Stimulated activated CD8-positive, alpha-beta memory T cell treated with anti-CD3 and anti-CD28 coated beads, Interleukin-4, amount 100 ng/mL, for 1 hour (primary cell): ENCODE data around the gene EXD2.
"Not testable (repeated sequence)": the region's sequence is repeated elsewhere in the genome, so short reads cannot be mapped to it uniquely, and the experiment has no call there.

ENCODE experiments used
- DNase-seq, 2 donors: peaks; one replicate each; pipeline ENCODE4 v3.0.0-alpha.2; 2020; ENCODE audit warnings: low read depth in 2 of 2, low spot score in 1 of 2

EXD2 gene, protein sequence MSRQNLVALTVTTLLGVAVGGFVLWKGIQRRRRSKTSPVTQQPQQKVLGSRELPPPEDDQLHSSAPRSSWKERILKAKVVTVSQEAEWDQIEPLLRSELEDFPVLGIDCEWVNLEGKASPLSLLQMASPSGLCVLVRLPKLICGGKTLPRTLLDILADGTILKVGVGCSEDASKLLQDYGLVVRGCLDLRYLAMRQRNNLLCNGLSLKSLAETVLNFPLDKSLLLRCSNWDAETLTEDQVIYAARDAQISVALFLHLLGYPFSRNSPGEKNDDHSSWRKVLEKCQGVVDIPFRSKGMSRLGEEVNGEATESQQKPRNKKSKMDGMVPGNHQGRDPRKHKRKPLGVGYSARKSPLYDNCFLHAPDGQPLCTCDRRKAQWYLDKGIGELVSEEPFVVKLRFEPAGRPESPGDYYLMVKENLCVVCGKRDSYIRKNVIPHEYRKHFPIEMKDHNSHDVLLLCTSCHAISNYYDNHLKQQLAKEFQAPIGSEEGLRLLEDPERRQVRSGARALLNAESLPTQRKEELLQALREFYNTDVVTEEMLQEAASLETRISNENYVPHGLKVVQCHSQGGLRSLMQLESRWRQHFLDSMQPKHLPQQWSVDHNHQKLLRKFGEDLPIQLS

DNA sequence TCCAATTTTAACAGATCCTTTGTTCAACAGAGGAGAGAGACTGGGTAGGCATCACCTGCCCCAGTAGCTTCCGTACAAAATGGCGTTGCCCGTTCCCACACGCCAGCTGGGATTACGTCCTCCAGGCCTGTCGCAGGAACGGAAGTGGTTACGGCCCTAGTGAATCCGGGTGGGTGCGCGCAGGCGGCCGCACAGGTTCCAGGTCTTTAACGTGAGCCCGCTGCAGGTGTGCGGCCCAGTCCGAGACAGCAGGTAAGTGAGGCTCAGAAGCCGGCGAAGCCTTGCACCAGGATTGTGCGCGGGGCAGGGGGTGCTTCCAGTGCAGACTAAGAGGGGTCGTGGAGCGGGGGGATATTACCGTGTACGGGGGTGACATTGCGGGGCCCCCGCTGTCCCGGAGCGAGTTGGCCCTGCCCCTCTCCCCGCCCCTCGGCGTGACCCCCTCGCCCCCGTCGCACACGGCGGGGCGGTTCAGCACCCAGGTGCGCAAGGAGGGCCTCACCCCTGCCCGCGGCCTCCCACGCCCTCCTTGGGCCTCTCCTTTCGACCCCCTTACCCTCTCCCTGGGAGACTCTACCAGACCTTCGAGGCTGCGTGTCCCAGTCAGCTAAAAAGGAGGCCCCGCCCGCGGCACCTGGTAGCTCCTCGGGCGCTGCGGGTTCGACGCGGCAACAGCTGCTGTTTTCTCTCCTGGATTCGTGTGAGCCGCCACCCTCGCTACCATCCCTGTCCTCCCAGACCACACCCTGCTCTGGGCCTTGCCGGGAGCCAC, at the start of gene EXD2:
Gene EXD2, plus strand, starts transcription at position 159 of the 772 bp plus-strand sequence. CDS start 17,973 bp downstream, outside the sequence.
- peak; percentile 20 to 35 for DNase-seq

DNA sequence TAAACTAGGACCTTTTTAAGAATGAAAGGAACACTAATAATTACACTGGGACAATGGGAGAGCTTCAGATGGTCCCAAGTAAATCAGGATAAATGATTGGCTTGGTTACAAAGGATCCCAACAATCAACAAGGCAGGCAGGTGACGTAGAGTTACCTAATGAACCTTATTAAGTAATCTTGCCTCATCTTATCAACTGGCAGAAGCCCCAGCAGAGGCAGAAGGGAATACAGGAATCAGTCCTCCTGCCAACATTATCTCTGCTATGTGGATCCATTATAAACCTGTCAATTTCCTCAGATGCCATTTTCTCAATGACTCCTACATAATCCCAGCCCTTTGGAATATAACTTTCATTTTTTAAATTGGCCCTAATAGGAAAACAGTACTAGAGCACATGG, 49.7 kb upstream of the EXD2 start:
- DNase-seq: no peak

DNA sequence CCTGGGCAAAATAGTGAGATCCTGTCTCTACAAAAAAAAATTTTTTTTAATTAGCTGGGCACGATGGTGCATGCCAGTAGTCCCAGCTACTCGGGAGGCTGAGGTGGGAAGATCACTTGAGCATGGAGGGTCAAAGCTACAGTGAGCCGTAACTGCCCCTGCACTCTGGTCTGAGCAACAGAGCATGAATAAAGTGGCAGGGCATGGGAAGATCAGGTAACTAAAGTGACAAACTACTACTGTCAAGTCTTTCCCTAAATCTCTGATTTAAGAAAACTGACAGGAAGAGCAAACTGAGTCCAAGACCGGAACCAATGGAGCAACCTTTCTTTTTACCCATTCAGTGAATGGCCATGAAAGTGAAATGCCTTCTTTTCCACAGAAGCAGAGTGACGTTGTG, 49.2 kb upstream of the EXD2 start:
- DNase-seq: no peak

DNA sequence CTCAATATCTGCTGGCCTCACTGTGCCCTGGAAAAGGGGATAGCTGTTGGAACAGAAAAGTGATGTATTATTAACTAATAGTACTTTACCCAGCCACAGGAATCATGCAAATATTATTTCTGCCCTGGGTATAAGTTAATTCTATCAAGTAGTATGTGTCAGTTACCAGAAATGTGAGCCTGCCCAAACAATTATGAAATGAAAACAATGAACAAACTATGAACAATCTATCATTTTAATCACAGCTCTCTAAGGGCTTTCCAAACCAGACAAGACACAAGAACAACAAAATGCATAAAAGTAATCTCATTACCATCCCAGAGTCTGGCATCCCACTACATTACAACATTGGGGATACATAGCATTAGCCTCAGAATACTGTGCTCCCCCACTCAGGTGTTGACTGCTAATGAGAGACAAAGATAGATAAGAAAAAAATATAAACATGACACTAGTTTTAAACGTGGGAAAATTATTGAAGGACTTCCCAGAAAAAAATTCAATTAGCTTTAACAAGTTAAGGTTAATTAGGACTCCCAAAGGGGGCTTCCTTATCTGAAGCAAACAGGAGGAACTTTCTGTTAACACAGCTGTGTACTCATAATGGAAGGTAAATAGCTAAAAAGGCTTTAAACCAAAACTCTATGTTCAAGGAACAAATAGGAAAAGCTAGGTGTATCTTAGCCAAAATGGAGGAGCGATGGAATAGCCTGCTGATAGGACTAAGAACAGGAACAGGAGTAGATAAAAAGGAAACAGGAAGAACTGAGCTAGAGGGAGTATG, 41.6 kb upstream of the EXD2 start:
- DNase-seq: no peak

DNA sequence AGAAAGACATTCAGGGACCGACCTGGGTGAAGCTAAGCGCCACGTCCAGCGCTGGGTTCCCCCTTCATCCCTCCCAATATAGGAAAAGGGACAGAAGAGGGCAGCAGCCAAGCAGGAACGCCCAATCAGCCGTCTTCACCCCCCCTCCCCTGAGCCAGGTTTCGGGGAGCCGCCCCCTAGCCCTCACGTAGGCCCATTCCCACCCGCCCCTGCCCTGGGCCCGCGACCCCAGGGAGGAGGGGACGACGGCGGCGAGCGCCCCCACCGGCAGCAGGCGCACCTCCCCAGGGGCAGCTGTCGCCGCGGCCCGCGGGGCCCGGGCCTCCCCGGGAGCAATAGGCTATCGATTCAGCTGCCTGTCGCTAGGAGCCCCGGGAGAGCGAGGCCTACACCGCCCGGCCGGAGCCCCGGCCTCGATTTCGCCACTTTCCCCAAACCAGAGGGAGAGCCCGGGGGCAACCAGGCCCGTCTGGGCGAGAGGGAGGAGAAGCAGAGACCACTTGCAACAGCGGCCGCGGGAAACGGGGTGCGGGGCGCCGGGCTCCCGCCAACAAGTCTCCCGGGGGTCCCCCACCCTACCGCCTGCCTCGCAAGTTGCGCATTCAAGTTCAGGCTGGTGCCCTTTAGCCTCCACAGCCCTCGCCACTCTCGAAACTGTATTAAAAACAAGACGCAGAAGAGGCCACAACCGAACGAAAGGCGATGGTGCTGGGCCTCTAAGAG, 39.7 kb upstream of the EXD2 start:
- DNase-seq: peak in 1 of 2 donors; percentile 55

DNA sequence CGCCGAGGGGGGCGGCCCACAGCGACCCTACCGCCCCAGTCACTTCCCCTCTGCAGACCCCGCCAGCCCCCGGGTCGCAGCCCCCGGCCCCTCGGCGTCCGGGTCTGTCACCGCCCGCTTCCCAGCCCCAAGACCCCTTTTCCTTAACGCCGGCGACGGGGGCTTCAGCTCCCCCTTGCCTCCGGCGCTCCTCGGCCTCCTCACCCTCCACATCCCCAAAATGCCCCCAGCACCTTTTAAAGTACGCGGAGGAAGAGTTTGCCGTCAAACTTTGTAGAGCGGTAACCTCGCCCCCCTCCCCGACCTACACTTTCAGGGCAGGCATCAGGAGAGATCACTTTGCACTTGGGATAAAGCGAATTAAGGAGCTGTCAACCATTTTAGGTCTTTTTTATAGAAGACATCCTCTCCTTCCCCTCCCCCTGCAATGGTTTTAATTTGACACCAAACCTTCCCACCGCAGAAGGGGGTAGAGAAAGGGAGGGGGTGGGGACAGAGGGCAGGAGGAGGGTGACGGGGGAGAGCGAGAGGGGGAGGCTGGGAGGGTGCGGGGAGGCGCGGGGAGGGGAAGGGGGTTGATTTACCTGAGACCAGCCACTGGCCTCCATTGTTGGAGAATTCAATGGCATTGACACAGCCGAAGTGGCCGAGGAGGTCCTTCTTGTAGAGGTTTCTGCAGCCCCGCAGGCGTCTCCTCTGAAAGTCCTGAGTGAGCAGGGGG, 39.0 kb upstream of the EXD2 start:
- peak in 1 of 2 donors; percentile 30 for DNase-seq

DNA sequence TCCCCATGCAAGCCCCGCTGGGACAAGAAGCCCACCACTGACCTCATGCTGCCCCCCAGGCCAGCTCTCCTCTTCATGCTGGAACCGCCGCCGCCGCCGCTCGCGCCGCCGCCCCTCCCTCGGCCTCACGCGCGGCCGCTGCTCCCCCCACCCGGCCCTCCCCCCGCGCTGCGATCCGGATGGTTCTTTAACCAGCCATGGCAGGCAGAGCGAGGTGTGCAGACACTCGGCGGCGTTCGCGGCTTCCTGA, 38.5 kb upstream of the EXD2 start, which contains the start of gene DCAF5:
Gene DCAF5, minus strand, starts transcription at position 218 of the 250 bp plus-strand sequence. Its CDS starts 141 bp downstream, at position 77.
- DNase-seq: peak; percentile 75 to 86

DNA sequence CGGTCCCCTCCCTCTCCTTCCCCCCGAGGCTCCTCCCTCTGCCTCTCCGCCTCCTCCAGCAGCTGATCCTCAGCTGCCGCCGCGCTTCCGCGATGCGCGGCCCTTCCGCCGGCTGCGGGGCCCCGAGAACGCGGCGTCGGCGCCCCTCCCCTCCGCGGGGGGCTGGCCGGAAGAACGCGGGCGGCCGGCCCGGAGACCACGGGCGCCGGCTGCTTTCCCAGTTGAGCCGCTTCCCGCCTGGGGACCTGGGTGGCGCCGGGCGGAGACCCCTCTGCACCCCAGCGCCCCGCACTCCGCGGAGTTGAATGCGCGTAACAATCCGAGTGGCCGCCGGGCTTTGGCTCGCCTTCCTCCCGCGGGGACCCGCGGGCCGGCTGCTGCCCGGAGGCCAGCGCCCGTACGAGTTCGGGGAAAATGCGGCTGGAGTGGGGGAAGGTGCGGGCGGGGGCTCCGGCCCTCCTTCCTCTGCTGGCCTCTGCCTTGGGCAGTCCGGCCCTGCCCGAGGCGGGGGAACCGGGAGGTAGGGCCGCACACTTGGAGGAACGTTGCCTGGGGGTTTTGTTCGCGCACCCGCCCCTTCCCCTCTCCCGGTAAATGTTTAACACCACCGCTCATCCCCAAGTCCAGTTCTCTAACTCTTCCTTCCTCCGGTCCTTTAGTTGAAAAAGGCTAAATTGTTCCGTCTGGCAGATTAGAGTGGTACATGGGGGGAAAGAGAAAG, 38.0 kb upstream of the EXD2 start:
- no peak for DNase-seq

DNA sequence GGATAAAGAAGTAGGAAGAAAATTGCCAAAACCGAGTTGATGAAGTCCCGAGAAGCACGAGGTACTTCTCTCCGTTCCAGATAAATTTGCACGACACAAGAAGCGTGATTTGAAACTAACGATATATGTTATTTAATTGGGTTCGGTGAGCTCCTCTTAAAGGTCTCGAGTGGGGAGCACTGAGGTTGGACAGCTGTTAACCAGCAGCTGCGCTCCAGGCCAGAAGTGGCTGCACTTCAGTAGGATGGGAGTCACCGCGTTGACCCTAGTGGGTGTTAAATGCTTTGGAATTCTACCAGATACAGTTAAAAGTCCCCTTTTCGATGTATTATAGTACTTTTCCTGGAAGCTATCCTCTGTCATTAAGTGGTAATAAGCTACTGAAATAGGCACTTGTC, 37.4 kb upstream of the EXD2 start:
- DNase-seq: no peak

DNA sequence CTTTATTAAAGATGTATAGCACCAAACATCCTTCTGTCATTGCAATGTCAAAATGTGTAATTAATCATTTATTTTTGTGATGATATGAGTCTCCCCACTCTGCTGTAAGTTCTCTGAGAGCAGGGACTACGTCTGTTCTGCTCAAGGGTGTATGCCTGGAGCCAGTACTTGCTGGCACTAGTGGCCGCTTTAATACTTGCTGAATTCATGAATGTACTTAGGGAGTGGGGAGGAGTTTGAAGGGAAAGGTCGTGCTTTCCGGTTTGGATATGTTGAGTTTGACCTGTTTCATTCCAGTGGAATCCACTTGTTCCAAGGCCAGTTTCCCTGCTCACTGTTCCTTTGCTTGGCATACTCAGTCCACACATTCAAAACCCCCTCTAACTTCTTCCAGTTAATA, 36.5 kb upstream of the EXD2 start:
- DNase-seq: no peak

DNA sequence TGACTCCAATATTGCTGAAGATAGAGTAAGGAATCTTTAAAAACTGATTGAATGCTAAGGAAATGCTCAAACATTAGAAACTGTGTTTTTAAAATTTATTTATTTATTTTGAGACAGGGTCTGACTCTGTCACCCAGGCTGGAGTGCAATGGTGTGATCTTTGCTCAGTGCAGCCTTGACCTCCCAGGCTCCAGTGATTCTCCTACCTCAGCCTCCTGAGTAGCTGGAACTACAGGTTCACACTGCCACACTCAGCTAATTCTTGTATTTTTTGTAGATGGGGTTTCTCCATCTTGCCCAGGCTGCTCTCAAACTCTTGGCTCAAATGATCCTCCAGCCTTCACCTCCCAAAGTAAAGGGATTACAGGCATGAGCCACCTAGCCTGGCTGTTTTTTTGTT, 35.1 kb upstream of the EXD2 start:
- DNase-seq: no peak

DNA sequence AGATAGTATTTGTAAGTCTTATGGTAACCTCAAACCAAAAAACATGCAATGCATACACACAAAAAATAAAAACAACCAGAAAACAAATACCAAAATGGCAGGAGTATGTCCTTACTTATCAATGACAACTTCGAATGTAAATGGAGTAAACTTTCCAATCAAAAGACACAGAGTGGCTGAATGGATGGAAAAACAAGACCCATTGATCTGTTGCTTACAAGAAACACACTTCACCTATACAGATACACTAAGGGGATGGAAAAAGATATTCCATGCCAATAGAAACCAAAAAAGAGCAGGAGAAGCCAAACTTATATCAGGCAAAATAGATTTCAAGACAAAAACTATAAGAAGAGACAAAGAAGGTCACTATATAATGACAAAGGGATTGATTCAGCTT, 29.7 kb upstream of the EXD2 start:
- DNase-seq: no peak

DNA sequence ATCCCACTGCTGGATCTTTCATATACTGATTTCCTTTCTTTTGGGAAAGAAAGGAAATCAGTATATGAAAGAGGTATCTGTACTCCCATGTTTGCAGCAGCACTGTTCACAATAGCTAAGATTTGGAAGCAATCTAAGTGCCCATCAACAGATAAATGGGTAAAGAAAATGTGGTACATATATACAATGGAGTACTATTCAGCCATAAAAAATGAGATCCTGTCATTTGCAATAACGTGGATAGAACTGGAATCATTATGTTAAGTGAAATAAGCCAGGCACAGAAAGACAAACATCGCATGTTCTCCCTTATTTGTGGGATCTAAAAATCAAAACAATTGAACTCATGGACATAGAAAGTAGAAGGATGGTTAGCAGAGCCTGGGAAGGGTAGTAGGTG, 25.5 kb upstream of the EXD2 start:
- not testable (repeated sequence) for DNase-seq

DNA sequence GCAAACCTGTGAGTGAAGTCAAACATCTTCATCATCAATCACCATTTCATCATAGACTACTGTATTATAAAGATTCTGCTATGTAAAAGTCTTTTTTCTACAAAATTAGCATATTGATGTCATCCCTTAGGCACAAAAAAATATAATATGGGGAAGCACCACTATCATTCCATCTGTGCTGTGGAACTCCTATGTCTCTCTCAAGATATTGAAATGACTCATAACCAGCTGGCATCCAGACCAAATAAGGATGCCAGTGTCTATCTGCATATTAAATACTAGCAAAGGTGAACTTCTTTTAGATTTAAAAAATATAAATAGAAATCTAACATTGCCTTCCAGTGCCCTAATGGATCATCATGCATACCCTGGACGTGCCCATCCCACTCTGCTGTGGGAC, 20.5 kb upstream of the EXD2 start:
- DNase-seq: no peak

DNA sequence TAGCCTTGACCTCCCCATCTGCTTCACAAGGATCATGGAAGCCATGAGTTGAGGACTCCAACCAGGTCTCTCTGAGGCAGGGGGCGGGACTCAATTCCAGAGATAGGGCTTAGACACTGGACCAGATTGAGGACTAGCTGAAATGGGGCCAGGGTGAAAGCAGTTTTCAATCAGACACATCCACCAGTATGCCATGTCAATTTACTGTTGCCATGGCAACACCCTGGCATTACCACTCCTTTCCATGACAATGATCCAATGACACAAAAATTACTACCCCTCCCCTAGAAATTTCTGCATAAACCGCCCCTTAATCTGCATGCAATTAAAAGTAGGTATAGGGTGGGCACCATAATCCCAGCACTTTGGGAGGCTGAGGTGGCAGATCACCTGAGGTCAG, 19.7 kb upstream of the EXD2 start:
- no peak for DNase-seq

DNA sequence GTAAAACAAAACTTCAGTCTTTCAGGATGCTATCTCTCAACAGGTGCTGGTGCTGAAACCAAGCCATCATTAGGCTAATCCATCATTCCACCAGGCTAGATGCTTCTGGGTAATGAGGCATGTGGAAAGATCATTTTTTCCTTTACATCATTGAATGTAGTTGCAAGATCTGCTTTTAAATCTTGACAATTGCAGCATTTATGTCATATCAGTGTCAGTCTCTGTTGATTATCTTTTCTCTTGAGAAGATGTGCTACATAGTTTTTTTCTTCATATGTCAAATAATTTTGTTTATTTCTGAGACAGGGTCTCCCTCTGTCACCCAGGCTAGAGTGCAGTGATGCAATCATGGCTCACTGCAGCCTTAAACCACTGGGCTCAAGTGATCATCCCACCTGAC, 16.2 kb upstream of the EXD2 start:
- DNase-seq: no peak

DNA sequence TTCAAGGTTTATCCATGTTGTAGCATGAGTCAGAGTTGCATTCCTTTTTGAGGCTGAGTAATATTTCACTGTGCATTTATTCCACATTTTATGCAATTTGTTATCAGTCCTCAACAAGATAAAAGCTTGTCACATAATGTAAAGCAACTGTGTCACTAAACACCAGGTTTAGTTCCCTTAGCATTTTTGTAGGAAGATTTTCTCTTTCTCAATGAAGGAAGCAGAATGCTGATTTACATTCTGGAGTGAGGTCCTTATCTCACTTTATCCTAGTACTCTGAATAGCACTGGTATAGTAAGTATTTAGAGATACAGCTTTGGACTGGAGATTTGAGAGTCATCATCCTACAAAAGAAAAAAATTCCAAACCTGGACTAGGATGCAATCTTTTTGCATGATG, 9.8 kb upstream of the EXD2 start:
- no peak for DNase-seq

DNA sequence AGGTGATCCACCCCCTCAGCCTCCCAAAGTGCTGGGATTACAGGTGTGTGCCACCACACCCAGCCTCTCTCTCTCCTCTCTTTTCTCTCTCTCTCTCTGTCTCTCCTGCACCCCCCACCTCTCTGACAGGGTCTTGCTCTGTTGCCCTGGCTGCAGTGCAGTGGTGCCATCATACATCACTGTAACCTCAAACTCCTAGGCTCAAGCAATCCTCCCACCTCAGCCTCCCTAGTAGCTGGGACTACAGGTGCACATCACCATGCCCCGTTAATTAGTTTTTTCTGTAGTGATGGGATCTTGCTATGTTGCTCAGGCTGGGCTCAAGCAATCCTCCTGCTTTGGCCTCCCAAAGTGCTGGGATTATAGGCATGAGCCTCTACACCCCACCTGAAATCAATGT, 8.7 kb upstream of the EXD2 start:
- not testable (repeated sequence) for DNase-seq

DNA sequence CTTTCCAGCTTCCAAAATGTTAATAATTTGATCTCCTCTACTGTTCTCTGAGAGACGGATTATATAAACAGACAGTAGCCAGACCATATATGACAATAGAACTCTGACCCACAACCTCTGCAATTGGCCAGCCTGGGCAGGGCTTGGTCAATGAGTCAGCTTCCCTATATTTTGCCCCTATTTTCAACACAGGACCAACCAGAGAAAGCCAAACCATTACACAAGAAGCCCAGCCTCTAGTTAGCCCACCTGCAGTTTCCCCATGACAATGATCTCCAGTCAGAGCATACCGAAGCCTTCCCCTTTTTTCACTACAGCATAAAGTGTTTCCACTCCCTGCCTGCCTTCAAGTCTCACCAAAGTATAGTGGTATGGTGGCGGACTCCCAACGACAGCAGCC, 7.6 kb upstream of the EXD2 start:
- no peak for DNase-seq
